Islet of Langerhans (tissue), 1 donor: Measurements from ENCODE around the gene OMG.
"Not testable (repeated sequence)": the region's sequence is repeated elsewhere in the genome, so short reads cannot be mapped to it uniquely, and the experiment has no call there.

Experiments used
- FAIRE-seq: peaks from one replicate; lab custom pipeline; 2011; peaks lifted over from hg19 to GRCh38; lab: Jason Lieb, UNC

Gene OMG

DNA sequence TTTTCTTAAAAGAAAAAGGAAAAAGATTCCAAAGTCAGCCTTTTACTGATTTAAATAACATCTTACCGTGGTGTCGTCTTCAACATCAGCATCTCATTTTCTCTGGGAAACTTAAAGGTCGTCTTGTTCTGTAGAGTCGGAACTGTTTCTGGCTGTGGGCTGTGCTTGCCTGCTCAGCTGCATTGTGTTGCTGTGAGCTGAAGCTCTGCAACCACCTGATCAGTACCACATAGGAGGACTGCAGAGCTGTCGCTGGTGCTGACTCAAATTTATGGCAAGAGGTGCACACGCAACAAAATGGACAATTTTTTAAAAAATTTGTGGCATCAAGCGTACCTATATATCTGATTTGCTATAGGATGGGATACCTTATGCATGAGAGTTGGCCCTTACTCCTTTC is at the start of gene OMG:
Gene OMG, minus strand, starts transcription at position 150 of the 400 bp plus-strand sequence. CDS start 908 bp downstream, outside the sequence.
- no peak for FAIRE-seq

DNA sequence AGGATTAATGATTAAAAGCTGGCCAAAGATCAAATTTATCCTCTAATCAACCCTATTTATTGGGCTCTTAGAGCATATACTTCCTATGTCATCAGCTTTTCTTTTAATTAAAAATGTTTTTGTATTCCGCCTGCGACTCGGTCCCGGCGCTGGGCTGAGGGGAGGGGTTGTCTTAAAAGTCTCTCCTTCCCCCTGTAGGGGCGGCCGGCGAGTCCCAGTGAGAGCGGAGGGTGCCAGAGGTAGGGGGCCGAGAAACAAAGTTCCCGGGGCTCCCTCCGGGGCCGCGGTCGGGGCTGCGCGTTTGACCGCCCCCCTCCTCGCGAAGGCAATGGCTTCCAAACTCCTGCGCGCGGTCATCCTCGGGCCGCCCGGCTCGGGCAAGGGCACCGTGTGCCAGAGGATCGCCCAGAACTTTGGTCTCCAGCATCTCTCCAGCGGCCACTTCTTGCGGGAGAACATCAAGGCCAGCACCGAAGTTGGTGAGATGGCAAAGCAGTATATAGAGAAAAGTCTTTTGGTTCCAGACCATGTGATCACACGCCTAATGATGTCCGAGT is 48.2 kb upstream of the OMG start:
- FAIRE-seq: not testable (repeated sequence)

DNA sequence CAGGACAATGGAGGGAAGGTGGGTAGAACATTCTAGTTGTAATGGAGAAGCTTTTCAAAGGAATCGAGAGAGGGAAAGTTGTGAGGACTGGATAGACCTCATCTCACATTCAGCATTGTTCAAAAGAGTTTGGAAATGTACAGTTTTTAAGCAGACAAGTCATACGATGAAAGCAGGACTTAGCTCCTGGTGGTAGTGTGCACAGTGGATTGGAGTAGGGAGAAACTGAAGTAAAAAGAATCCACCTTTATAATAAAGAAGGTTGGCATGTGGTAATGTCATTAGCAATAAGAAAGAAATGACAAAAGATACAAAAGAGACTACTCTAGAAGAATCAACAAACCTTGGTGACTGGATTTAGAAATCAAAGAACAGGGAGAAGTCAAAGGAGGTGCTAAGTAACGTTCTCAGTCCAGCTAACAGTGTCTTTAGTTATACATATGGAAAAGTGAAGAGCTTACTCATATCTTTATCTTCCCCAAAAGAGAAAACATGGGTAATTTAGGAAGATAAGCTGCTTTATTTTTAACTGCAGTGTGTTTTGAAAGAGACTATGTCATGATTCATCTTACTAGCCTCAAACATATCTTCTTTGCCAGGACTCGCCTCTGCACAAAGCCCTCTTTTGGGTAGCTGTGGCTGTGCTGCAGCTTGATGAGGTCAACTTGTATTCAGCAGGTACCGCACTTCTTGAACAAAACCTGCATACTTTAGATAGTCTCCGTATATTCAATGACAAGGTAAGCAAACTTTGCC is 43.0 kb upstream of the OMG start:
- FAIRE-seq: no peak

GRCh38 chr17:31329221-31329620 is 32.2 kb upstream of the OMG start:
- FAIRE-seq: no peak

DNA sequence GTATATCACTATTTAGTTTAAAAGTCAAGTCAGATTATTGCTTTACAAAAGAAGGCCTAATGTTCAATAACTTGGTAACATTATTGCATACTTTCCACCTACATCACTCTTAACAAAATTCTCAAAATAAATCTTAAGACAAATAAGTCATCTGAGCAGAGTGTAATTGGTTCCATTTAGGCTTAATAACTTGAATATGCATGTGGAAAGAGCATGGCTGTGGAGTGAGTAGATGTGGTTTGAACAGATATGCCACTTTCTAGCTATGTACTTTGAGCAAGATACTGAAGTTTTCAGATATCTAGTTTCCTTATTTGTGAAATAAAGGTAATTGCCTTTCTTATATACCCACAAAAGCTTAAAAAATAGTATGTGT is 31.1 kb upstream of the OMG start:
- no peak for FAIRE-seq

GRCh38 chr17:31327534-31328159 is 30.6 kb upstream of the OMG start:
- FAIRE-seq: no peak

GRCh38 chr17:31323551-31323950 is 26.5 kb upstream of the OMG start:
- FAIRE-seq: no peak

DNA sequence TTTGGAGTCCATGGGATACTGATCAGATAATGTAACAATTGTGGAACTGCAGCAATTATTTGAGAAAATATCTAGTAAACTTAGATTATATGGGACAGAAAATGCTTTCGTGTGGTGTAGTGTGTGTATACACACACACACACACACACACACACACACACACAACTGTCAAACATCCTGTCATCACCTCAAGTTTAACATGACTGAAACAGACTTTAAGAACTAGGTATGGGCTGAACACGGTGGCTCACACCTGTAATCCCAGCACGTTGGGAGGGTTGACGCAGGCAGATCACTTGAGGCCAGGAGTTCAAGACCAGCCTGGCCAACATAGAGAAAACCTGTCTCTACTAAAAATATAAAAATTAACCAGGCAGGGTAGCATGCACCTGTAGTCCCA is 24.9 kb upstream of the OMG start:
- FAIRE-seq: no peak

DNA sequence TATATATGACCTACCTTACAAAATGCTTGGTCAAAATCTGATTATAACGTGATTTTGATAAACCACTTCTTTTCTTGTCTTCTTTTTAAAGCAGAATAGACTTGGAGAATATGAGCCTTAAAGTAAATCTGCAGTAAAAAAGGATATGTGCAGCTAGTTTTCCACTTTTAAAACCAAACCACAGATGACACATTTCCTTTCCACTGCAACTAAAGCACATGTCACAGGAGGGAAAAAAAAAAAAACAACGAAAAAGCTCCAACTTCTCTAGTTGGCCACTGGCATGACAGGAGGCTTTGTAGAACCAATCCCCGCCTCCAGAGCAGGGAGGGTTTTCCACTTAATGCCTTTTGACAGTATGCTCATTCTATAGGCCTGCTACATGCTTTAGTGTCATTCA is 24.4 kb upstream of the OMG start, which contains the start of gene EVI2A:
Gene EVI2A, minus strand, starts transcription at position 142 of the 400 bp plus-strand sequence. CDS start 2,609 bp downstream, outside the sequence.
- FAIRE-seq: no peak

GRCh38 chr17:31320791-31321190 is 23.8 kb upstream of the OMG start:
- FAIRE-seq: no peak

GRCh38 chr17:31320241-31320640 is 23.2 kb upstream of the OMG start:
- no peak for FAIRE-seq

DNA sequence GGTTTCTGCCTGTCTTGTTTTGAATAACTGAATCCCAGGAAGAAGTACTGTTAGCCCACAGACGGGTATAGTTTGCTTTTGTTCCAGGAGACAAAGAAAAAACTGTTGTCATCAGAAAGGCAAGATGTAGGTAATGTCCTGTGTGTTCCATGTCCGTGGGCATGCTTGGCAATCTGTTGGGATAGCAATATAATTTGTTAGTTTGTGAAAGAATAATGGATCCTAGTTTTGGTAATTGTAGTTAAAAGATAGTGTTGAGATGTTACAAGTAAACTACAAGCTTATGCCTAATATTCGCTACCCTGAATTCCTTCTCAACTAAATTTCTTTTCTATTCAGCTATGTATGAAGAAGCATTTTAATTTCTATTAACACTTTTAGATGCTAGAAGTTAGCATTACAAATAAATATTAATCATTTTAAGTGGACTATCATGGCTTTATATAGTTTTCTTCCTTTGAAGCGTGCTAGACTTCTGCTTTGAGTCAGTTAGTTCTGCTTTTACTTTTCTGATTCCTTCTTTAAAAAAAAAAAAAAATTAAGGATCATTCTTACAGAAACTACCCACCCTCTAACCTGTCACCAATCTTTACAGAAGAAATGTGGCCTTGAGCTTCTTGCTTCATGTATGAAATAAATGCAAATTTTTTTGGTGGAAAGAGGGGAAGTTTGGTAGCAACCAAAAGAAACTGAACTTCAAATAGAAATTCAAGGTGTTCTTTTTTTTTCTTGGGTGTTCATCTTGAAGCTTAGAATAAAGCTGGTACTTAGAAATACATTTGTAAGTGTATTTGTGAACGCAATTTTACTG is 22.0 kb upstream of the OMG start:
- FAIRE-seq: no peak

DNA sequence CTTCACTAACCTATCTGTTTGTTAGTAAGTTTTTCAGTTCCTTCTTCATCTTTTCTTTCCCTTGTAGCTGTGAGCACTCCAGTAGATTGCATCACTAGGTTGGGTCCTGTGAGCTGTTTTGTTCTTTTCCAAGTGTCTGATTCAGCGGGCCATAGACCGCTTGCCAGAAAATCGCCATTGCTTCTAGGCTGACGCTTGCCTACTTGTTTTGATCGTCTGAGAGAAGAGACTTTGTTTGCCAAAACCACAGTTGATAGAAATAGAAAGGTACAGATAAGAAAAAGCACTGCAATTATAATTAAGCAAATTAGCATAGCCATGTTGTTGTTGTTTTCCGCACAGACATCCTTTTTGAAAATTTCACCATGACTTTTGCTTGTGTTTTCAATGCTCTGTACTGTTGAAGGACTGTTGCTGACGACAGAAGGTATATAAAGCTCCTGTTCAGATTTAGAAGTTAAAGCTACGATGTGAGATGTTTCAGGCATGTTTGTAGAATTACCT is 21.3 kb upstream of the OMG start:
- no peak for FAIRE-seq

- FAIRE-seq: no peak
These were observed 17.7 kb upstream of the OMG start for GRCh38 chr17:31314782-31315100.

- peak; percentile 33 for FAIRE-seq
These were observed 17.1 kb upstream of the OMG start, which contains the start of gene EVI2B for GRCh38 chr17:31313982-31314781. TSS of gene EVI2B (minus strand) at chr17:31314054. CDS start at chr17:31305609, 8,445 bp downstream.

DNA sequence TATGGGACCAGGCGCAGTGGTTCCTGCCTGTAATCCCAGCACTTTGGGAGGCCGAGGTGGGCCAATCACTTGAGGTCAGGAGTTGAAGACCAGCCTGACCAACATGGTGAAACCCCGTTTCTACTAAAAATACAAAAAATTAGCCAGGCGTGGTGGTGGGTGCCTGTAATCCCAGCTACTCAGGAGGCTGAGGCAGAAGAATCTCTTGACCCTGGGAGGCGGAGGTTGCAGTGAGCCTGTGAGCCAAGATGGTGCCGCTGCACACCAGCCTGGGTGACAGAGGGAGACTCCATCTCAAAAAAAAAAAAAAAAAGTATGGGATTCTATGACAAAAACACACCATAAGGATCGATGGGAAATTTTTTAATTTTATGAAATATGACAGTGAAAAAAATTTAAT is 15.2 kb upstream of the OMG start:
- FAIRE-seq: not testable (repeated sequence)

DNA sequence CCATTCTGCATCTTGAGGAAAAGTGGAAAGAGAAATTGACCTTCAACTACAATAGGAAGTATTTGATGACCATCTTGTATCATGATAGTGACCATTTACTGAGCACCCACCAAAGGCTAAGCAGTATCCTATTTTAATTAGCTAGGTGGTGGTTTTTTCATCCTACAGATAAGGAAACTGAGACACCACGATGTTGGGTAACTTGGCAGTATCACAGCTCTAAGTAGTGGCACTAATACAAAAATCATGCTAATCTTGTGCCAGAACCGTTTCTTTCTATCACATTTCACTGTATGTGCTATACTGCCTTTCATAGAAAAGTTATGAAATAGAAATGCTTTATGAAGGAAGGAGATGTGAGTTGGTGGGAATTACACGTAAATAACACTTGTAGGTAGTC is 14.5 kb upstream of the OMG start:
- no peak for FAIRE-seq

DNA sequence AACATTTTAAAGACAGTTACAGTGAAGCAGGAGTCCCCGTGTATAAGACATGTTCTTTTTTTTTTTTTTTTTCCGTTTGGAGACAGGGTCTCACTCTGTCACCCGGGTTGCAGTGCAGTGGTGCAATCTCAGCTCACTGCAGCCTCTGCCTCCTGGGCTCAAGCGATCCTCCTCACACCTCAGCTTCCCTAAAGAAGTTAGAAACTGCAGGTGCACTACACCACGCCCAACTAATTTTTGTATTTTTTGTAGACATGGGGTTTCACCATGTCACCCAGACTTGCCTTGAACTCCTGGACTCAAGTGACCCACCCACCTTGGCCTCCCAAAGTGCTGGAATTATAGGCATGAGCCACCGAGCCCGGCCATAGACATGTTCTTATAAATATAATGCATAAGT is 13.8 kb upstream of the OMG start:
- no peak for FAIRE-seq

- FAIRE-seq: no peak
These were observed 13.2 kb upstream of the OMG start for GRCh38 chr17:31310260-31310659.

GRCh38 chr17:31309556-31309955 is 12.5 kb upstream of the OMG start:
- no peak for FAIRE-seq
